NT2/D1 (cell line): ENCODE measurements around the gene USP31.

Experiments
- DNase-seq: peaks from one replicate; pipeline ENCODE4 v3.0.0-alpha.2; 2011; ENCODE audit warnings: low read depth, low spot score
- H3K27me3 ChIP-seq: 2 replicates; pipeline ENCODE4 v1.6.0; 2011; ENCODE audit warnings: mild to moderate bottlenecking; ENCODE audit not compliant: insufficient read length, insufficient read depth
- H3K36me3 ChIP-seq: 2 replicates; pipeline ENCODE4 v1.6.1; 2011; ENCODE audit warnings: mild to moderate bottlenecking, low read length, mixed read lengths; ENCODE audit not compliant: insufficient read depth, insufficient read length
- H3K4me1 ChIP-seq: 2 replicates; pipeline ENCODE4 v1.5.1; 2011; ENCODE audit not compliant: insufficient read depth, insufficient read length
- H3K4me3 ChIP-seq: 2 replicates; pipeline ENCODE4 v1.5.1; 2011; ENCODE audit warnings: low read depth; ENCODE audit not compliant: insufficient read length
- H3K9ac ChIP-seq: 2 replicates; pipeline ENCODE4 v1.6.0; 2011; ENCODE audit warnings: low read depth; ENCODE audit not compliant: insufficient read length
- H3K9me3 ChIP-seq: 2 replicates; pipeline ENCODE4 v1.5.1; 2011; ENCODE audit warnings: mild to moderate bottlenecking, low read length; ENCODE audit not compliant: insufficient read depth
- SUZ12 ChIP-seq: IDR thresholded peaks from 2 replicates; pipeline ENCODE4 v1.6.1; 2011; ENCODE audit not compliant: insufficient read length, insufficient read depth; ENCODE audit errors: extremely low read depth
- YY1 ChIP-seq: IDR thresholded peaks from 2 replicates; pipeline ENCODE4 v1.6.1; 2011; ENCODE audit not compliant: insufficient read length, insufficient read depth
- ZNF274 ChIP-seq: IDR thresholded peaks from 2 replicates; pipeline ENCODE4 v1.6.1; 2011; ENCODE audit warnings: mild to moderate bottlenecking, low read depth, low read length

Gene USP31

DNA sequence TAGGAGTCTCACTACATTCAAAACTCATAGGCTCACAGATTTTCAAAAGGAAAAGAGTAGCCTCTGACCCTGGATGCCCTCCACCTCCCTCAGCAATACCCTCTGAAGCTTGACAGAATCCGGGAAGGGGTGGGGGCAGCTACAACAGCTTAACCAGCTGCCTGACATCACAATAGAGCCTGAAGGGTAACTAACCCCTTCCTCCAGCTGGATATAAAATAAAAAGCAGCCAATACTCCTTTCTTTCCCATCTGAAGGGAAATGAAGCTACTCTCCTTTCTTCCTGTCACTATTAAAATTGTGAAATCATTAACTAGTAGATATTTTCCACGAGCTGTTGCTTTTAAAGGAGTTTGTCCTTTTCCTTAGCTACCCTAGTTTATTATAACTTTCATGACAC lies 24.0 kb downstream of the USP31 start:
- Histone ChIP-seq H3K9ac (no peak overlapping the region), H3K4me1 (peaks cover 7% of the 10 kb centered on the region), H3K9me3 (no peaks in the 10 kb centered on the region), H3K4me3 (no peak overlapping the region), H3K36me3 (no peaks in the 10 kb centered on the region), H3K27me3 (no peaks in the 10 kb centered on the region)
- no peak for DNase-seq
- TF ChIP-seq YY1: no peak
- TF ChIP-seq ZNF274: no peak
- TF ChIP-seq SUZ12: no peak

DNA sequence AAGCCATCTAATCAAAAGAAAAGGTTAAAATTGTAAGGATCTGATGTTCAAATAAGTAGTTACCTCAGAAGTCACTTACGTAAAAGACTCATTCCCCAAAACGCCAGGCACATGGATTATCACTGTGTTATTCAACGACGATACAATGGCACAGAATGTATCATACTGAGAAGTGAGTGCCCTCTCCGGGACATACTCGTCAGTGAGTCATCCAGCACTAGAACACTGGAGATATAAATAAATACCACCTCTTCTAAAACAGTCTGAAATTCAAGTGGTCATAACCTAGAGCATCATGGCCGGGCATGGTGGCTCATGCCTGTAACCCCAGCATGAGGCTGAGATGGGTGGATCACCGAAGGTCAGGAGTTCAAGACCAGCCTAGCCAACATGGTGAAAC lies 24.9 kb downstream of the USP31 start:
- no peak for TF ChIP-seq YY1
- no peak for TF ChIP-seq SUZ12
- TF ChIP-seq ZNF274: no peak
- H3K4me1 ChIP-seq: peaks cover 7% of the 10 kb centered on the region

DNA sequence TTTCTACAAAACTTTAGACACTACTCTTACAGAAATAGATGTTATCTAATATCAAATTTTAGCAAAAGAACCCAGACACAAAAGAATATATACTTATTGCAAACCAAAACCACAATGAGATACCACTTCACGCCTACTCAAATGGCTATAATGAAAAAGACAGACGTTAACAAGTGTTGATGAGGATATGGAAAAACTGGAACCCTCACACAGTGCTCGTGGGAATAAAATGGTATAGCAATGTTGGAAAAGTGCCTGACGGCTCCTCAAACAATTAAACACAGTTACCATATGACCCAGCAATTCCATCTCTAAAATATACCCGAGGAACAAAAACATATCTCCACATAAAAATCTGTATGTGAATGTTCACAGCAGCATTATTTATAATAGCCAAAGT lies 27.1 kb downstream of the USP31 start:
- Histone ChIP-seq H3K4me1 (peaks cover 7% of the 10 kb centered on the region), H3K27me3 (no peaks in the 10 kb centered on the region), H3K9me3 (no peaks in the 10 kb centered on the region), H3K9ac (no peak overlapping the region), H3K36me3 (no peaks in the 10 kb centered on the region), H3K4me3 (no peak overlapping the region)
- DNase-seq: no peak
- TF ChIP-seq SUZ12: no peak
- TF ChIP-seq YY1: no peak
- no peak for TF ChIP-seq ZNF274

More for the DNA sequence above, 24.9 kb downstream of the USP31 start:
- Histone ChIP-seq H3K9me3 (no peaks in the 10 kb centered on the region), H3K9ac (no peak overlapping the region), H3K4me3 (no peak overlapping the region), H3K27me3 (no peaks in the 10 kb centered on the region), H3K36me3 (no peaks in the 10 kb centered on the region)
- DNase-seq: no peak

DNA sequence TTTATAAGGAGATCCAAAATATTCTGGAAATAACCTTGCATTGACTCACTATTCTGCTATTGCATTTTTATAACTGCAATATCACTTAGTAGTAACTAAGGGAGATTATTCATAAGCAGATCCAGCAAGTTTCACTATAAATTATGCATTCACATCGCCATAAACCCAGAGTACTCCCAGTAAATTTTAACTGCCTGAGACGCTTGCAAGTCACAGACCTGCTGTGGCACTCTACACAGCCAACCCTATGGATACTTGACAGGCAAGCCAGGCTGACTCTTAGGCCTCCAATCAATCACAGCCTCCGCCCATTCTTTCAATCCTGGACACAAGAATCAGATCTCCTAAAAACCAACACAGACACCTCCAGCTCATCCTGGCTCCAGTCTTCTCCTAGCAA lies 28.2 kb downstream of the USP31 start:
- H3K36me3 ChIP-seq: no peaks in the 10 kb centered on the region
- TF ChIP-seq ZNF274 (no peak), YY1 (no peak)
- H3K4me1 ChIP-seq: peaks cover 10% of the 10 kb centered on the region
- no peaks in the 10 kb centered on the region for H3K9me3 ChIP-seq
- H3K4me3 ChIP-seq: no peak overlapping the region
- H3K9ac ChIP-seq: no peak overlapping the region
- no peaks in the 10 kb centered on the region for H3K27me3 ChIP-seq
- no peak for DNase-seq

DNA sequence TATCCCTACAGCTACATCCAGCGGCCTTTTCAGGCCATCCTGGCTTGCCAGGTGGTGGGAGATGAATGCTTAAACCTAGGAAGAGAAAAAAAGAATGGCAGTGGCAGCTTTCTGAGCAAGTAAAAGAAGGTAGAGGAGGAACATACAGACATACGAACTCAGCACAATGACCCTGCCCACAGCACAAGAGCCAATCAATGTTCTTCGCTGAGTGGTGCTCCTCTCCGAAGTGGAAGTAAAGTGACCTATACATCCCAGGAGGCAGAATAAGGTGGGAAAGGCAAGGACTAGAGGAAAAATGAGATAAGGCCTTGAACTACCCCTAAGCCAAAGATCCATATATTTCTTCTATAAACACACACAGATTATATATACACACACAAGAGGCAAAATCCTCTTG lies 28.7 kb downstream of the USP31 start:
- Histone ChIP-seq H3K36me3 (no peaks in the 10 kb centered on the region), H3K27me3 (no peaks in the 10 kb centered on the region), H3K9me3 (no peaks in the 10 kb centered on the region), H3K4me3 (no peak overlapping the region), H3K4me1 (peaks cover 7% of the 10 kb centered on the region), H3K9ac (no peak overlapping the region)
- no peak for DNase-seq
- TF ChIP-seq YY1 (no peak), ZNF274 (no peak), SUZ12 (no peak)

DNA sequence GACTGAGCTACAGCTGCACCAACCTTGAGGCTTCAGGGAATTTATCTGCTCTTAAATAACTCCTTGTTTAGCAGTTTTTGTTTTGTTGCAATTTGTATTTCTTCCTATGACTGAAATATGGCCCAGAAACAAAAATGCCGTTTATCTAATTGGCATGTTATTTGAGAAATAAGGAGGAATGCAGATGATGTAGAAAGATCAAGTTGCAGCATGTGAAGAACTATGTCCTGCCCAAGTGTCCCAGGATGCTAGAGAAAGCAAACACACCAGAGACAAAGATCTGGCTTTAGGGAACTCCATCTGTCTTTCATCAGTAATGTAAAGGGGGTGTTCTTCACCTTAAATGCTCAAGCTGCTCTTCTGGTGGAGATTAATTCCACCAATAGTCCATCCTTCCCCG lies 29.7 kb downstream of the USP31 start:
- DNase-seq: no peak
- H3K27me3 ChIP-seq: no peaks in the 10 kb centered on the region
- no peaks in the 10 kb centered on the region for H3K9me3 ChIP-seq
- H3K4me3 ChIP-seq: no peak overlapping the region
- H3K36me3 ChIP-seq: no peaks in the 10 kb centered on the region
- no peak for TF ChIP-seq YY1
- no peak for TF ChIP-seq ZNF274
- no peak for TF ChIP-seq SUZ12
- H3K4me1 ChIP-seq: peaks cover 7% of the 10 kb centered on the region
- no peak overlapping the region for H3K9ac ChIP-seq

DNA sequence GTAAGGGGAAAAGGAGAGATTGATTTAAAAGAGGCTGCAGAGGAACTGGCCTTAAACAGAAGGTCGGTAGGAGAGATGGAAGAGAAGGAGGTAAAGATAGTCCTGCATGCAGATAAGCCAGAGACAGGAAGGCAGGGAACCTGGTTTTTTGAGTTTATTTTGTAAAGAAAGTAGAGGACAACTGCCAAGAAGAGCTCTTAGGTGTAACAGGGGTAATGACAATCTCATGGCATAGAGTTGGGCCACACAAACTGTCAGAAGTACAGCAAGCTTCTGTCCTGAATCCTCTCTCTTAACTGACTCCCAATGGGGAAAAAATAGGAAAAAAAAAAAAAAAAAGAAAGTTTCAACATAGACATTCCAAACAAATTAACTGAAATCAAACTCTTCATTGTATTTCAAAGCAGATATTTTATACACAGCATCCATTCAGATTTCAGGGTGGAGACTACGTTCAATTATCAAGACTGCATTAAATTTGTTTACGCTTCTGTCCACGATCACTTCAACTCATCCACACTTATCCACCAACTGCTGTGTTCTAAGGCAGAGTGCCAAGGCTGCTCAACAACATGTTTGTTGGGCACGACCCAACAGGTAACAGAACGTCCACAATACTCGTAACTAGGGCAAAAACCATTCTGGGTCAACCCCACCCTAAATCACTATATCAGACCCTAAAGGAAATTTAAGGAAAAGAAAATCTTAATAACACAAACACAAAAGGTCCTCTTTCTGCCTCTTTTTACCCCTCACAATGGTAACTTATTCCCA lies 34.9 kb downstream of the USP31 start:
- peaks cover 5% of the 10 kb centered on the region for H3K4me1 ChIP-seq
- no peaks in the 10 kb centered on the region for H3K9me3 ChIP-seq
- no peak overlapping the region for H3K9ac ChIP-seq
- TF ChIP-seq SUZ12 (no peak), YY1 (no peak), ZNF274 (no peak)
- no peaks in the 10 kb centered on the region for H3K27me3 ChIP-seq
- no peak for DNase-seq
- no peak overlapping the region for H3K4me3 ChIP-seq
- no peaks in the 10 kb centered on the region for H3K36me3 ChIP-seq

DNA sequence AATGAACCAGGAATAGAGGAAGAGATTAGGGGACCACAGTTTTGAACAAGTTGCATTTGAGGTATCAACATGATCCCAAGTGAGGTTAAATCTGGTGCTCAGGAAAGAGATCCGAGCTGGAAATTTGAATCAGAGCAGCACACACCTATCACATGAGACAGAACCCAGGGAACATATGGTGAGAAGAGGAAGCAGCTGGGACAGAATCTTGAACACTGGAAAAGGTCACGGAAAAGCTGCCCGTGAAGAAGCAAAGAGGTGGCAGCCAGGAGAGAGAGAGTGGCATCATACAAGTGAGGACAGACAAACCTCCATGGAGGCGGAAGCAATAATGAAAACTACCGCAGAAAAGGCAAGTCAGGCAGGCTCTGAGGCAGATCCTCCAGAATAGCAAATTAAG lies 36.1 kb downstream of the USP31 start:
- Histone ChIP-seq H3K4me3 (no peak overlapping the region), H3K9ac (no peak overlapping the region), H3K27me3 (no peaks in the 10 kb centered on the region), H3K4me1 (peaks cover 5% of the 10 kb centered on the region), H3K9me3 (no peaks in the 10 kb centered on the region), H3K36me3 (no peaks in the 10 kb centered on the region)
- no peak for TF ChIP-seq YY1
- TF ChIP-seq ZNF274: no peak
- no peak for TF ChIP-seq SUZ12
- DNase-seq: no peak
